HEK293 (cell line): ENCODE results near the gene ITGB4.

Experiments
- CTCF ChIP-seq: fragments of 450-650 bp; formaldehyde crosslinking; IDR thresholded peaks from 2 replicates; pipeline ENCODE4 v1.5.1; 2016; ENCODE audit warnings: missing biosample characterization, missing genetic modification characterization
- KLF10 ChIP-seq: fragments of 450-650 bp; IDR thresholded peaks from 2 replicates; pipeline ENCODE4 v1.5.1; 2018; ENCODE audit warnings: missing biosample characterization, mild to moderate bottlenecking, missing genetic modification characterization
- RBAK ChIP-seq: fragments of 450-650 bp; formaldehyde crosslinking; IDR thresholded peaks from 2 replicates; pipeline ENCODE4 v1.5.1; 2016; ENCODE audit warnings: missing biosample characterization, missing genetic modification characterization
- ZNF629 ChIP-seq: fragments of 450-650 bp; formaldehyde crosslinking; IDR thresholded peaks from 2 replicates; pipeline ENCODE4 v1.5.1; 2017; ENCODE audit warnings: missing biosample characterization, missing genetic modification characterization
- ZNF660 ChIP-seq: fragments of 450-650 bp; IDR thresholded peaks from 2 replicates; pipeline ENCODE4 v1.5.1; 2018; ENCODE audit warnings: missing biosample characterization, mild to moderate bottlenecking, missing genetic modification characterization
- ZSCAN5A ChIP-seq: fragments of 450-650 bp; formaldehyde crosslinking; IDR thresholded peaks from 2 replicates; pipeline ENCODE4 v1.5.1; 2016; ENCODE audit warnings: missing biosample characterization, missing genetic modification characterization

DNA sequence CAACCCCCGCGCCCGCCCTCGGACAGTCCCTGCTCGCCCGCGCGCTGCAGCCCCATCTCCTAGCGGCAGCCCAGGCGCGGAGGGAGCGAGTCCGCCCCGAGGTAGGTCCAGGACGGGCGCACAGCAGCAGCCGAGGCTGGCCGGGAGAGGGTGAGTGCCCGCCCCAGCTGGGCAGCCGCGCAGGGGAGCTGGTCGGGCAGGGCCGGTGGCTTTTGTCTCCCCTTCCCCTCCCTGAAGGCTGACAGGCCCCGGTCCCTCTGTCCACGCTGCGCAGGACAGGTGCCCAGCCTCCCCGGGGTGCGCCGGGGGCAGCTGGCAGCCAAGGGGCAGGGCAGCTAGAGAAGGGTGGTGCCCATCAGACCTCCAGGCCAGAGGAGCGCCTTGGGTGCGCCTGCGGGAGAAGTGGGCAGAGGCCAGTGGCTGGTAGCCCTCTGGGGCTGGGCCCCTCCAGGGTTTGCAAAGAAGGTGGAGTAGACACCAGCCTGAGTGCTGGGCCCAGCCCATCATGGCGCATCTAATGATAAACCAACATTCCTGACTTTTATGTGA is 278 bp downstream of the ITGB4 start:
- no peak for TF ChIP-seq ZNF629 (tag by site-specific recombination)
- no peak for TF ChIP-seq CTCF (tag by site-specific recombination)
- TF ChIP-seq KLF10, result no peak
- no peak for TF ChIP-seq ZNF660 (tag by site-specific recombination)
- no peak for TF ChIP-seq ZSCAN5A (tag by site-specific recombination)
- no peak for TF ChIP-seq RBAK (tag by site-specific recombination)
